Islet precursor cell (in vitro differentiated cells): ENCODE data around the gene EPHB3.

Experiments
- DNase-seq: peaks from one replicate; pipeline ENCODE4 v3.0.0-alpha.2; 2018

Gene EPHB3

GRCh38 chr3:184564685-184565385, 3.2 kb downstream of the EPHB3 start:
- DNase-seq = no peak

GRCh38 chr3:184565421-184566211, 4.0 kb downstream of the EPHB3 start:
- peak; percentile 98 for DNase-seq

GRCh38 chr3:184566441-184567414, 5.1 kb downstream of the EPHB3 start:
- no peak for DNase-seq

- DNase-seq = no peak
These were observed 6.5 kb downstream of the EPHB3 start for GRCh38 chr3:184567946-184568559.

- DNase-seq = no peak
These were observed 7.0 kb downstream of the EPHB3 start for GRCh38 chr3:184568560-184568923.

- DNase-seq = peak; percentile 97
These were observed 7.6 kb downstream of the EPHB3 start for GRCh38 chr3:184568924-184569829.

- no peak for DNase-seq
These were observed 8.4 kb downstream of the EPHB3 start for GRCh38 chr3:184570035-184570434.

- DNase-seq = peak; percentile 72
These were observed 8.9 kb downstream of the EPHB3 start for GRCh38 chr3:184570489-184570888.

GRCh38 chr3:184571750-184572377, 10.3 kb downstream of the EPHB3 start:
- no peak for DNase-seq

GRCh38 chr3:184572633-184573270, 11.2 kb downstream of the EPHB3 start:
- DNase-seq = no peak

GRCh38 chr3:184574515-184575417, 13.2 kb downstream of the EPHB3 start:
- peak; percentile 92 for DNase-seq

GRCh38 chr3:184575701-184576100, 14.1 kb downstream of the EPHB3 start:
- no peak for DNase-seq

GRCh38 chr3:184576457-184577240, 15.1 kb downstream of the EPHB3 start:
- no peak for DNase-seq

GRCh38 chr3:184577546-184577945, 16.0 kb downstream of the EPHB3 start:
- DNase-seq = no peak

- DNase-seq = no peak
These were observed 16.6 kb downstream of the EPHB3 start for GRCh38 chr3:184578218-184578617.

GRCh38 chr3:184578822-184579221, 17.2 kb downstream of the EPHB3 start:
- DNase-seq = peak; percentile 98

GRCh38 chr3:184579513-184579912, 17.9 kb downstream of the EPHB3 start:
- no peak for DNase-seq

- DNase-seq = no peak
These were observed 18.8 kb downstream of the EPHB3 start for GRCh38 chr3:184580376-184580775.
